Activated CD8-positive, alpha-beta memory T cell treated with anti-CD3 and anti-CD28 coated beads for 36 hours (primary cell): Measurements from ENCODE around the gene TMA7B. TPM values are rescaled to one million over a fixed set of nuclear protein-coding genes. Genes with fewer than 3 reads are reported as not detected.

Source experiments
- CTCF ChIA-PET: fragments of 350-600 bp; sonication (Branson Sonifier 250); formaldehyde crosslinking; loops from one replicate; lab custom pipeline; 2021; ENCODE audit warnings: antibody characterized with exemption; lab: Charles Lee
- POLR2A ChIA-PET: fragments of 350-600 bp; sonication (Branson Sonifier 250); formaldehyde crosslinking; loops from one replicate; lab custom pipeline; 2021; ENCODE audit warnings: antibody characterized with exemption; lab: Charles Lee
- total RNA-seq, 2 experiments: library from RNA; stranded (reverse); gene quantifications; one replicate each; pipeline ENCODE4 v1.2.3, GENCODE V29; 2021

TMA7B gene
- total RNA-seq, 2 experiments from 2014 or later, result 0.75 to 1.2 TPM

- ChIA-PET CTCF (no interaction called here), POLR2A (no interaction called here)
Measured at GRCh38 chr22:40002935-40003715, 42.9 kb downstream of the TMA7B start.

- ChIA-PET CTCF (no interaction called here), POLR2A (no interaction called here)
Measured at GRCh38 chr22:40004836-40005235, 44.6 kb downstream of the TMA7B start.

- CTCF ChIA-PET, result no interaction called here
- POLR2A ChIA-PET, result no interaction called here
Measured at GRCh38 chr22:40006641-40007040, 46.4 kb downstream of the TMA7B start.

GRCh38 chr22:40007853-40008710 is 47.9 kb downstream of the TMA7B start:
- CTCF ChIA-PET, result interaction anchor here (0.7 to 1.1 kb wide), 3 partner anchors 17 to 452 kb away, joined by 3 read pairs; no protein-coding TSS in a partner anchor
- POLR2A ChIA-PET, result no interaction called here

GRCh38 chr22:40008726-40009291 is 48.6 kb downstream of the TMA7B start:
- ChIA-PET CTCF (interaction anchor here (0.7 to 1.1 kb wide), 2 partner anchors 16 to 453 kb away, joined by 3 read pairs; no protein-coding TSS in a partner anchor), POLR2A (no interaction called here)

- POLR2A ChIA-PET, result no interaction called here
- CTCF ChIA-PET, result interaction anchor here (1.1 kb wide), 1 partner anchor 454 kb away, joined by 3 read pairs; no protein-coding TSS in a partner anchor
Measured at GRCh38 chr22:40009292-40009774, 49.1 kb downstream of the TMA7B start.

GRCh38 chr22:40009951-40010671 is 49.9 kb downstream of the TMA7B start:
- POLR2A ChIA-PET, result interaction anchor here (0.6 kb wide), 1 partner anchor 818 kb away, joined by 4 read pairs; no protein-coding TSS in a partner anchor

GRCh38 chr22:40010746-40011145 is 50.5 kb downstream of the TMA7B start:
- POLR2A ChIA-PET, result no interaction called here

More at GRCh38 chr22:40009951-40010671, 49.9 kb downstream of the TMA7B start:
- CTCF ChIA-PET, result interaction anchor here (0.8 kb wide), 1 partner anchor 101 kb away, joined by 3 read pairs; no protein-coding TSS in a partner anchor

More at GRCh38 chr22:40010746-40011145, 50.5 kb downstream of the TMA7B start:
- CTCF ChIA-PET, result interaction anchor here (0.8 to 1.0 kb wide), 2 partner anchors 14 to 101 kb away, joined by 3 read pairs; no protein-coding TSS in a partner anchor

Other genes with a start within 250 kb of the TMA7B start
- gene ENTHD1, start 66.6 kb upstream of the TMA7B start, total RNA-seq, result under 1 TPM; 0.30 to 0.46 TPM
- gene GRAP2, start 59.3 kb upstream of the TMA7B start, total RNA-seq, result 10 to 100 TPM; 39.9 to 42.3 TPM
- under 1 TPM; 0.42 to 0.46 TPM for gene FAM83F, start 34.6 kb downstream of the TMA7B start, total RNA-seq
- 10 to 100 TPM; 27.9 to 29.2 TPM for gene TNRC6B, start 217.5 kb downstream of the TMA7B start, total RNA-seq